Activated CD4-positive, alpha-beta T cell treated with anti-CD3 and anti-CD28 coated beads for 36 hours (primary cell): ENCODE measurements around the gene CACHD1. TPM values are rescaled to one million over a fixed set of nuclear protein-coding genes. Genes with fewer than 3 reads are reported as not detected.

ENCODE experiments used
- ATAC-seq: fragments of 200-7000 bp; cut with Tn5 transposase; one replicate; pipeline ENCODE4 v1.10.0; 2021; ENCODE audit warnings: mild to moderate bottlenecking, moderate library complexity
- CTCF ChIA-PET: fragments of 350-600 bp; sonication (Branson Sonifier 250); formaldehyde crosslinking; loops from one replicate; lab custom pipeline; 2021; ENCODE audit warnings: antibody characterized with exemption; lab: Charles Lee
- POLR2A ChIA-PET: fragments of 350-600 bp; sonication (Branson Sonifier 250); formaldehyde crosslinking; loops from one replicate; lab custom pipeline; 2021; ENCODE audit warnings: antibody characterized with exemption, inconsistent platforms; lab: Charles Lee
- DNase-seq: peaks from one replicate; pipeline ENCODE4 v3.0.0-alpha.2; 2020
- H3K27ac Mint-ChIP-seq: one replicate; pipeline ENCODE4 v1.8.0; 2021; ENCODE audit warnings: mixed read lengths
- H3K27me3 Mint-ChIP-seq: one replicate; pipeline ENCODE4 v1.8.0; 2021; ENCODE audit warnings: mixed read lengths
- H3K36me3 Mint-ChIP-seq: one replicate; pipeline ENCODE4 v1.8.0; 2021; ENCODE audit warnings: low read depth, mixed read lengths
- H3K4me1 Mint-ChIP-seq: one replicate; pipeline ENCODE4 v1.8.0; 2021; ENCODE audit warnings: mixed read lengths
- H3K4me3 Mint-ChIP-seq: one replicate; pipeline ENCODE4 v1.8.0; 2021; ENCODE audit warnings: mild to moderate bottlenecking, moderate library complexity, mixed read lengths
- H3K9me3 Mint-ChIP-seq: one replicate; pipeline ENCODE4 v1.8.0; 2021; ENCODE audit warnings: low read depth, mixed read lengths
- intact Hi-C, 2 experiments: fragments of 100-400 bp; cut with DNase I in 1 of 2; cut with micrococcal nuclease in 1 of 2; formaldehyde crosslinking; loops; one replicate each; pipeline versions ENCODE4 v1.14.2 to v1.15.1; 2022 to 2024; cut with DNase I, micrococcal nuclease
- total RNA-seq, 2 experiments: library from RNA; stranded (reverse); gene quantifications; one replicate each; pipeline ENCODE4 v1.2.3, GENCODE V29; 2021

The CACHD1 gene
- total RNA-seq, 2 experiments from 2014 or later: 1.9 to 2.3 TPM

DNA sequence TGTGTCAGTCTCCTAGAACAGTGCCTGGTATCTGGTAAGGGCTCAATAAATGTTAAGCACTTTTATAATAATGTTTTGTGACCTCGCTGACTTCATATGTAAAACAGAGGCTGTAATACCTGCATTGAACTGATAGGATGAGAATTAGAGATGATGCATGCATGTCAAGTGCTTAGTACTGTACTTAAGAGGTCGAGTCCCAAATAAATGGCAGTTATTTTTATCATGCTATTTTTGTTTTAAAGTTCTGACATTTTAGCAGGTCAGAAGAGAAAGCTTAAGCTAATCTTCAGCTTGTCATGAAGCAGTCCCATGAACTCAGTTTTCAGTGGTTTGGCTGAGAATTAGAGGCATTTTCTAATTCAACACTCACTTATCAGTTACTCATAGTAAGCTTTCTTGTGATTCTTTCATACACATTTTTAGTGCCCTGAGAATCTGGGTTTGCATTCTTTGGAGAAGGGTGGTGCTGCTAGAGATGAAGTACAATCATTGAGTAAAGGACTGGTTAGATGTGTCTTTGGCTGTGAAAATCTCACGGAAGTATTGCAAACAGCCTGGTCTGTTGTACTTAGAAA is 199.3 kb downstream of the CACHD1 start:
- no peaks in the 10 kb centered on the region for H3K4me1 Mint-ChIP-seq
- intact Hi-C loops: no loop called here
- DNase-seq (no peak), ATAC-seq (no peak)
- POLR2A ChIA-PET: no interaction called here
- H3K27ac Mint-ChIP-seq: no peak overlapping the region
- CTCF ChIA-PET: interaction anchor here (0.6 to 0.7 kb wide), 3 partner anchors 156 to 1044 kb away, joined by 3 to 4 read pairs (median 4); no protein-coding TSS in a partner anchor
- H3K27me3 Mint-ChIP-seq: peaks cover 2% of the 10 kb centered on the region
- no peak overlapping the region for H3K4me3 Mint-ChIP-seq
- peaks cover 2% of the 10 kb centered on the region for H3K36me3 Mint-ChIP-seq
- no peaks in the 10 kb centered on the region for H3K9me3 Mint-ChIP-seq

DNA sequence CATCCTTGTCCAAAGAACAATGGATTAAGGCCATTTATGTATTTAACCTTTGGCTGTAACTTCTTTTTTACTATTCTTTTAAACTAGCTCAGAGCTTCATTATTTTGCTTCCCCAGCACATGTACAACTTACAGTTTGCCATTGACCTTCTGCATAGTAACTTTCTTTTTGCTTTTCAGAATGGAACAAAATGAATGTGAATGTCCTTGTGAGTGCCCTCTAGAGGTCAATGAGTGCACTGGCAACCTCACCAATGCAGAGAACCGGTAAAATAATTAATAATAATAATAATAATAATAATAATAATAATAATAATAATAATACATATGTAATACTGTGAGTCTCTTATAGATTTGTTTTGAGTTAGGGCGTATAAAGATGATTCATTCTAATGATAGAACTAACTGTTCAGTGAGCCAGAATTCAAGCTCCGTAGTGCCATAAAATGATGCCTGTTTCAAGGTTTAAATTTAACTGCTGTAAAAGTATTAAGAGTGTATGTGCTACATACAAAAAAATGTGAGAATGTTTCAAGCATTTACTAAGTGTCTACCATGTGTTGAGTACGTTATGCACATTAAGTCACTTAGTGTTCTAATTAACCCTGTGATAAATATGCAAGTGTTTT is 205.9 kb downstream of the CACHD1 start:
- H3K9me3 Mint-ChIP-seq: no peaks in the 10 kb centered on the region
- H3K4me3 Mint-ChIP-seq: no peak overlapping the region
- H3K36me3 Mint-ChIP-seq: no peaks in the 10 kb centered on the region
- no peak overlapping the region for H3K27ac Mint-ChIP-seq
- ChIA-PET POLR2A (interaction anchor here (0.6 kb wide), 2 partner anchors 179 to 291 kb away, joined by 4 to 6 read pairs; no protein-coding TSS in a partner anchor), CTCF (interaction anchor here (0.6 to 4.8 kb wide), 14 partner anchors 9 to 414 kb away, joined by 3 to 41 read pairs (median 4); no protein-coding TSS in a partner anchor)
- H3K4me1 Mint-ChIP-seq: no peaks in the 10 kb centered on the region
- DNase-seq (no peak), ATAC-seq (no peak)
- intact Hi-C loops: loop anchor here in 1 of 2 experiments (1.0 kb wide), 1 partner anchor 407 kb away; no protein-coding TSS in a partner anchor
- H3K27me3 Mint-ChIP-seq: no peaks in the 10 kb centered on the region

DNA sequence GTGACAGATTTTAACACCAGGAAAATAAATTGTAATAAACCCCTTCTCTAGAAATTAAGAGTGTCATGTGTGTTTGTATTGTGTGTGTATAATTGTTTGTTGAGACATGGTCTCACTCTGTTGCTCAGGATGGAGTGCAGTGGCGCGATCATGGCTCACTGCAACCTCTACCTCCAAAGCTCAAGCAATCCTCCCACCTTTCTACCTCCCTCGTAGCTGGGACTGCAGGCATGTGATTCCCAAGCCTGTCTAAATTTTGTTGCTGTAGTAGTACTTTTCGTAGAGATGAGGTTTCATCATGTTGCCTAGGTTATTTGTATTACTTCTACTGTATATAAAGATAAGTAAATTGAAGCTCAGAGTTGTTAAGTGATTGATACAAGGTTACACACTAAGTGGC is 206.5 kb downstream of the CACHD1 start:
- CTCF ChIA-PET: interaction anchor here (0.7 to 4.8 kb wide), 11 partner anchors 9 to 407 kb away, joined by 3 to 41 read pairs (median 5); no protein-coding TSS in a partner anchor
- intact Hi-C loops: no loop called here
- H3K4me1 Mint-ChIP-seq: no peaks in the 10 kb centered on the region
- no peak for ATAC-seq
- H3K4me3 Mint-ChIP-seq: no peak overlapping the region
- no peaks in the 10 kb centered on the region for H3K27me3 Mint-ChIP-seq
- POLR2A ChIA-PET: no interaction called here
- H3K36me3 Mint-ChIP-seq: no peaks in the 10 kb centered on the region
- H3K27ac Mint-ChIP-seq: no peak overlapping the region
- DNase-seq: no peak
- no peaks in the 10 kb centered on the region for H3K9me3 Mint-ChIP-seq

DNA sequence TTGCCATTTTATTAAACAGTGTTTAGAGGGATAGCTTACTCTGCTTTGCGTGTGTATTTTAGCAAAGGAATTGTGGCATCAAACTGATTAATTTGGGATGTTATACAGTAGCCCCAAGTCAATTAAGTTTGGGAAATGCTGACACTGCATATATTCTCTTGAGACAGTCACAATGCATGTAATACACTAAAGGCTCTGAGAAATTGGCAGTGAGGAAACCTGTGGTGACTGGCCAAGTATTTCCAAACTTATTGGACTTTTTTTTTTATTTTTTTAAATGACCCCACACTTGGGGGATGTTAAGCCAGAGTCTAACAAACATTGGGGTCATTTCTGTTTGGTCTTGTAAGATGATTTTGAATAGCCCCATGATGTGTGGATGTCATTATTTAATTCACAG is 207.6 kb downstream of the CACHD1 start:
- CTCF ChIA-PET: interaction anchor here (0.7 to 4.8 kb wide), 6 partner anchors 12 to 408 kb away, joined by 3 to 41 read pairs (median 8); no protein-coding TSS in a partner anchor
- H3K27me3 Mint-ChIP-seq: no peaks in the 10 kb centered on the region
- intact Hi-C loops: no loop called here
- no peak overlapping the region for H3K27ac Mint-ChIP-seq
- H3K36me3 Mint-ChIP-seq: no peaks in the 10 kb centered on the region
- no peaks in the 10 kb centered on the region for H3K4me1 Mint-ChIP-seq
- H3K4me3 Mint-ChIP-seq: no peak overlapping the region
- no peaks in the 10 kb centered on the region for H3K9me3 Mint-ChIP-seq
- DNase-seq (no peak), ATAC-seq (no peak)
- POLR2A ChIA-PET: interaction anchor here (0.6 kb wide), 1 partner anchor 33 kb away, joined by 3 read pairs; no protein-coding TSS in a partner anchor

DNA sequence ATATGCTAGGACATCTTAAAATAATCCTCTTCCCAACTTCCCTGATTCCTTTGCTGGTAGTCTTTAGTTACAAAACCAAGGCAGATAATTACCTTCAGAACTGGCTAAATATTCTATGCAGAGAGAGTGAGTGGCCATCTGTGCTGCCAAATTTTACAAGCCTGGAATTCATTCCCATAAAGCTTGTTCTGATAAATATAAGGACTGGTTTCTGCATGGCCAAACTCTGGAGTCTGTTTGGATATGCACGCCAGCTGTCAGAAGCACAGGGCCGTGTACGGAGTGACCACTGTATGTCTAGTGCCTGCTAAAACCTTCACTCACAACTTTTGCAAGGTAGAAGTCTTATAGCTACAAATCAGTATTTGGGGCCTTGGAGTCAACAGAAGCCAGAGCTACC is 208.4 kb downstream of the CACHD1 start:
- CTCF ChIA-PET: interaction anchor here (0.6 to 4.8 kb wide), 6 partner anchors 10 to 620 kb away, joined by 3 to 41 read pairs (median 4); no protein-coding TSS in a partner anchor
- Mint-ChIP-seq H3K27me3 (no peaks in the 10 kb centered on the region), H3K9me3 (no peaks in the 10 kb centered on the region), H3K27ac (no peak overlapping the region), H3K4me1 (no peaks in the 10 kb centered on the region), H3K36me3 (no peaks in the 10 kb centered on the region), H3K4me3 (no peak overlapping the region)
- ATAC-seq: no peak
- no peak for DNase-seq
- intact Hi-C loops: no loop called here
- POLR2A ChIA-PET: no interaction called here

DNA sequence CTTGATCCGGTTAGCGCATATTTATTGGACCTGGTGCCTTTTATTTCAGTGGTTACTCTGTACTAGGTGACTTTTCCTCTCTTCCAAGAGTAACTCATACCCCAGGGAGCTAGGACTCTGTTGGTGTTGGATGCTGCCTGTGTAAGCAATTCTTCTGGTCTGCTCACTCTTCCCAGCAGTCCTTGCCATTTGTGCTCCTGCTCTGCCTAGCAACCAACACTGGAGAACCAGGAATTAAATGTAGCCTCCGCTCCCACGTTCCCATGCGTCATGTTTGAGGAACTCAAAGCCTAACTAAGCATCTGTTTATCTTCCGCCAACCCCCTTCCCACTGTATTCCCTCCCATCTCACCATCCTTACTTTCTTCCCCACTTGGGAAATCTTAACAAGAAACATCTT is 209.2 kb downstream of the CACHD1 start:
- no peaks in the 10 kb centered on the region for H3K4me1 Mint-ChIP-seq
- no peak for ATAC-seq
- intact Hi-C loops: no loop called here
- CTCF ChIA-PET: interaction anchor here (0.6 to 4.8 kb wide), 6 partner anchors 9 to 621 kb away, joined by 3 to 41 read pairs (median 3); no protein-coding TSS in a partner anchor
- DNase-seq: no peak
- H3K27ac Mint-ChIP-seq: no peak overlapping the region
- no peaks in the 10 kb centered on the region for H3K9me3 Mint-ChIP-seq
- POLR2A ChIA-PET: no interaction called here
- H3K4me3 Mint-ChIP-seq: no peak overlapping the region
- no peaks in the 10 kb centered on the region for H3K36me3 Mint-ChIP-seq
- no peaks in the 10 kb centered on the region for H3K27me3 Mint-ChIP-seq

DNA sequence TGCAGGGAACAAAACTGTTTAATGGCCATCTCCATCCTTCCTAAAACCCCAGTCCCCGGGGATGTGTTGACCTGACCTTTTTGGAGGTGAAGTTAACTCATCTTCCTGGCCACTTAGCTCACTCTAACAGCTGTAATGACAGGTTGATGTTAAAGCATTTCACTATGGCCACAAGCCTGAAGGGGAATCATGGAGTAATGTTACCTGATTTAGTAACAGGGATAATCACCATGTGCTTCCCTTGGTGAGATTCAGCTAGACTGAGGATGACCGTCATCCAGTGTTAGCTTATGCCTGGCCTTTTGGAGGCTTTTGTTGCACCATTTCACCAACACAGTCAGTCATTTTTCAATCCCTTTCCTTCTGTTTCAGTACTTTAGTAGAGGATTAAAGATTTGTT is 210.7 kb downstream of the CACHD1 start:
- Mint-ChIP-seq H3K4me1 (no peaks in the 10 kb centered on the region), H3K27ac (no peak overlapping the region), H3K36me3 (no peaks in the 10 kb centered on the region), H3K9me3 (no peaks in the 10 kb centered on the region), H3K4me3 (no peak overlapping the region), H3K27me3 (no peaks in the 10 kb centered on the region)
- intact Hi-C loops: loop anchor here (10.0 kb wide), 2 partner anchors 364 to 394 kb away; no protein-coding TSS in a partner anchor
- ATAC-seq (no peak), DNase-seq (no peak)
- POLR2A ChIA-PET: no interaction called here
- CTCF ChIA-PET: interaction anchor here (0.8 to 1.6 kb wide), 3 partner anchors 9 to 16 kb away, joined by 3 to 6 read pairs (median 3); no protein-coding TSS in a partner anchor

DNA sequence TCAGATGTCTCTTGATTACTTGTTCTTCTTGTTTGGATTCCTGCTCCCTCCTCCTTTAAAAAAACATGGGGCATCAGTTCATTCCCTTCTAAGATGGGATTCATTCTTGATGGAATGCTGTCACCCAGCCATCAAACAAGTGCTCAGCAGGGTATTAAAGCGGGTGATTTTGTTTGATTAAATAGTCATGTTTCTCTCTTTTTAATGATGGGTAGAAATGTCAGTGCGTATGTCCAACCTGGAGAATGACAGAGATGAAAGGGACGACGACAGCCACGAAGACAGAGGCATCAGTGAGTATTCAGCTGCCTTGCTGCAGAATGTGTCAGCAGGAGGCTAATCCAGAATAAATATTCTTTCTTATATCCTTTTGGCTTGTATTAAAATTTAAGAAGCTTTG is 211.1 kb downstream of the CACHD1 start:
- Mint-ChIP-seq H3K9me3 (no peaks in the 10 kb centered on the region), H3K36me3 (no peaks in the 10 kb centered on the region), H3K4me1 (no peaks in the 10 kb centered on the region), H3K27me3 (no peaks in the 10 kb centered on the region), H3K4me3 (no peak overlapping the region), H3K27ac (no peak overlapping the region)
- POLR2A ChIA-PET: no interaction called here
- ATAC-seq: no peak
- DNase-seq: no peak
- CTCF ChIA-PET: interaction anchor here (1.5 to 1.6 kb wide), 2 partner anchors 10 to 14 kb away, joined by 3 to 6 read pairs; no protein-coding TSS in a partner anchor
- intact Hi-C loops: loop anchor here (10.0 kb wide), 2 partner anchors 364 to 394 kb away; no protein-coding TSS in a partner anchor

DNA sequence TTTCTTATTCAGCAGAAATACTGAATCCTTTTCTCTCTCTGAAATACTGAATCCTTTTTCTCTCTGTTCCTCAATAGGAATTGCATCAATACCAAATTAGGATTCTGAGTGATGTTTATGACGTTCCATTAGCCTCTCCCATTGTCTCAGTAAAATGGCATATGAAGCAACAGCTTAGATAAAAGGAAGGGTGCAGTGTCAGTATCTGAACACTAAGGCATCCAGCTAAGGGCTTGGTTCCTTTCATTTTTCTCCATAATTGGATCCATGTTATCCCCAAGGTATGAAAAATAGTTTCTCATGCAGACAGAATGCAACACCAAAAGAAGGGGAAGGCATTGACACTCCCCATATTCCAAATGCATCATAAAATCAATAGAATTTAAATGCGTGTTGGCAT is 213.5 kb downstream of the CACHD1 start:
- no peak overlapping the region for H3K4me3 Mint-ChIP-seq
- intact Hi-C loops: loop anchor here (10.0 kb wide), 2 partner anchors 361 to 391 kb away; no protein-coding TSS in a partner anchor

DNA sequence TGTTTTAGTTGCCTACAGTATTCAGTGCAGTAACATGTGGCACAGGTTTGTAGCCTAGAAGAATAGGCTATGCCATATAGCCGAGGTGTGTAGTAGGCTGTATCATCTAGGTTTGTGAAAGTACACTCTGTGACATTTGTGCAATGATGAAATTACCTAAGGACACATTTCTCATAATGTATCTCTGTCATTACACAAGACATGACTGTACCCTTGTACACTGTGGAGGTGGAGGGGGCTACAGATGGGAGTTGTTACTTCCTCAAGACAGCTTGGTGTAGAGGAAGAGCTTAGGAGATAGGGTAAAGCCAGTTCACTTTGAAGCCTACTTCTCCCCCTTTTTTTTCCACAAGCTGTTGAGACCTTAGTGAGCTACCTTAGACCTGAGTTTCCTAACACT is 215.3 kb downstream of the CACHD1 start:
- Mint-ChIP-seq H3K4me1 (no peaks in the 10 kb centered on the region), H3K9me3 (no peaks in the 10 kb centered on the region), H3K4me3 (no peak overlapping the region), H3K36me3 (no peaks in the 10 kb centered on the region), H3K27ac (no peak overlapping the region), H3K27me3 (no peaks in the 10 kb centered on the region)
- intact Hi-C loops: loop anchor here (5.0 to 10.0 kb wide), 3 partner anchors 360 to 1002 kb away; no protein-coding TSS in a partner anchor
- DNase-seq (no peak), ATAC-seq (no peak)
- CTCF ChIA-PET: interaction anchor here (0.9 to 2.4 kb wide), 5 partner anchors 9 to 385 kb away, joined by 3 to 10 read pairs (median 3); no protein-coding TSS in a partner anchor
- POLR2A ChIA-PET: no interaction called here

More for the DNA sequence above, 213.5 kb downstream of the CACHD1 start:
- no peaks in the 10 kb centered on the region for H3K27me3 Mint-ChIP-seq
- DNase-seq (no peak), ATAC-seq (no peak)
- H3K4me1 Mint-ChIP-seq: no peaks in the 10 kb centered on the region
- ChIA-PET POLR2A (no interaction called here), CTCF (interaction anchor here (0.6 to 1.9 kb wide), 3 partner anchors 10 to 147 kb away, joined by 3 to 5 read pairs (median 4); no protein-coding TSS in a partner anchor)
- H3K36me3 Mint-ChIP-seq: no peaks in the 10 kb centered on the region
- no peak overlapping the region for H3K27ac Mint-ChIP-seq
- no peaks in the 10 kb centered on the region for H3K9me3 Mint-ChIP-seq

DNA sequence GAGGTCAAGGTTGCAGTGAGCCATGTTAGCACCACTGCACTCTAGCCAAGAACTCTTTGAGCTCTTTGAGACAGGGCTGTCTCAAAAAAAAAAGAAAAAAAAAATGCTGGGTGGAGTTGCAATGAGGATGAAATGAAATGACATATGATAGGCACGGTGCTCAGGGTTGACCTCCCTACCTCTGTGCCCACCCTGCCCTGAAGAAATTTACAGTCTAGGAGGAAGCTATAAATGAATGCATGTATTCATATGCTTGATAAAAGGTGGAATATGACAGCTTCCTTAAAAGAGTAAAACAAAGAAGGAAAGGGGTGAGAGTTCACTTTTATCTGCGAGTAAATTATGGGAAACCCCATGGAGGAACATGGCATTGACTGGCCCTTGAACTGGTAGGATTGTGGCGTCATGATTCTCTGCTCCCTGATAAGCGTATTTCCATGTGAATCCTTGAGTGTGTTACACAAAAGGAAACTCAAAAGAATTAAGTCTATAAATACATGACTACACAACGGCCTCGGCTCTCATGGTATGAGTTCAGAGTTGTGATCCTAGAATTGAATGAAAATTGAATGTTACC is 215.9 kb downstream of the CACHD1 start:
- H3K4me3 Mint-ChIP-seq: no peak overlapping the region
- H3K9me3 Mint-ChIP-seq: no peaks in the 10 kb centered on the region
- no peak overlapping the region for H3K27ac Mint-ChIP-seq
- H3K27me3 Mint-ChIP-seq: no peaks in the 10 kb centered on the region
- H3K4me1 Mint-ChIP-seq: no peaks in the 10 kb centered on the region
- H3K36me3 Mint-ChIP-seq: no peaks in the 10 kb centered on the region
- ChIA-PET POLR2A (no interaction called here), CTCF (interaction anchor here (0.7 to 2.4 kb wide), 6 partner anchors 10 to 385 kb away, joined by 3 to 10 read pairs (median 3); no protein-coding TSS in a partner anchor)
- ATAC-seq (no peak), DNase-seq (no peak)
- intact Hi-C loops: loop anchor here (1.0 to 10.0 kb wide), 6 partner anchors 59 to 1001 kb away; partner anchors contain the start of gene RAVER2 (in 1 of the 2)
